OCI-LY3 (cell line): Measurements from ENCODE around the gene SP4.
A peak's percentile ranks its signal among the peaks of the same experiment; 100 is the strongest.

Experiments used
- H2AFZ ChIP-seq: fragments of 200-600, 300-600 bp; shearing (Covaris generic); 2 replicates; pipeline ENCODE4 v1.6.0; 2014; ENCODE audit warnings: antibody characterized with exemption, low read depth, low read length
- H3K27ac ChIP-seq: fragments of 200-600, 300-600 bp; sonication (generic); 2 replicates; pipeline ENCODE4 v1.5.1; 2014; ENCODE audit warnings: mild to moderate bottlenecking, low read length, moderate library complexity, mixed read lengths
- H3K27me3 ChIP-seq: fragments of 200-600, 300-600 bp; sonication (generic); 2 replicates; pipeline ENCODE4 v1.6.1; 2014; ENCODE audit warnings: low read depth, low read length, mixed read lengths
- H3K36me3 ChIP-seq: fragments of 200-600, 300-600 bp; sonication (generic); replicated peaks from 2 replicates; pipeline ENCODE3; 2014; ENCODE audit warnings: low read depth, low read length, mixed read lengths
- H3K4me1 ChIP-seq: fragments of 300-600, 200-600 bp; sonication (generic); 2 replicates; pipeline ENCODE4 v1.6.1; 2014; ENCODE audit warnings: low read length, mixed read lengths
- H3K4me2 ChIP-seq: fragments of 200-600, 300-600 bp; sonication (generic); 2 replicates; pipeline ENCODE4 v1.6.1; 2014; ENCODE audit warnings: low read length, mixed read lengths
- H3K4me3 ChIP-seq: fragments of 300-600, 200-600 bp; sonication (generic); 2 replicates; pipeline ENCODE4 v1.5.1; 2014; ENCODE audit warnings: antibody characterized with exemption, mild to moderate bottlenecking, low read length, moderate library complexity
- H3K79me2 ChIP-seq: fragments of 300-600, 200-600 bp; shearing (Covaris generic); 2 replicates; pipeline ENCODE4 v1.6.1; 2014; ENCODE audit warnings: mild to moderate bottlenecking, low read length, mixed read lengths
- H3K9ac ChIP-seq: fragments of 300-600, 200-600 bp; shearing (Covaris generic); 2 replicates; pipeline ENCODE4 v1.6.0; 2014; ENCODE audit warnings: mild to moderate bottlenecking, low read length, moderate library complexity
- H3K9me3 ChIP-seq: fragments of 200-600, 300-600 bp; shearing (Covaris generic); 2 replicates; pipeline ENCODE4 v1.6.1; 2014; ENCODE audit warnings: low read length, mixed read lengths; ENCODE audit not compliant: insufficient read depth
- H4K20me1 ChIP-seq: fragments of 200-600, 300-600 bp; sonication (generic); 2 replicates; pipeline ENCODE4 v1.6.1; 2016; ENCODE audit warnings: low read length, mixed read lengths; ENCODE audit not compliant: insufficient read depth
- EZH2phosphoT487 ChIP-seq: fragments of 200-600 bp; shearing (Covaris generic); IDR thresholded peaks from 2 replicates; pipeline ENCODE4 v1.6.1; 2018; ENCODE audit warnings: antibody characterized with exemption, mixed run types, low read depth
- TF ChIP-seq, protein P1 (sequence below): fragments of 200-600, 300-600 bp; sonication (generic); IDR thresholded peaks from 2 replicates; pipeline ENCODE4 v1.5.1; 2014; ENCODE audit warnings: antibody characterized with exemption, low read length, low read depth

The SP4 gene

DNA sequence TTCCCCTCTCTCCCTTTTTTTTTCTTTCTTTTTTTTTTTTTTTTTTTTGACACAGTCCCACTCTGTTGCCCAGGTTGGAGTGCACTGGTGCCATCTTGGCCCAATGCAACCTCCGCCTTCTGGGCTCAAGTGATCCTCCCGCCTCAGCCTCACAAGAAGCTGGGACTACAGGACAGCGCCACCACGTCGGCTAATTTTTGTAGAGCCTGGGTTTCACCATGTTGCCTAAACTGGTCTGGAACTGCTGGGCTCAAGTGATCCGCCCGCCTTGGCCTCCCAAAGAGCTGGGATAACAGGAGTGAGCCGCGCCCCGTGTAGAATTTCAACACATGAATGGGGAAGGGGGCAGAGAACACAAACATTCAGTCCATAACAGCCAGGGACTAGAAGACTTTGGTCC, 2.6 kb upstream of the SP4 start:
- H3K4me3 ChIP-seq = no peak overlapping the region
- H3K9ac ChIP-seq = no peak overlapping the region
- H3K27ac ChIP-seq = no peak overlapping the region
- H3K79me2 ChIP-seq = peaks cover 4% of the 10 kb centered on the region
- H3K27me3 ChIP-seq = no peaks in the 10 kb centered on the region
- peaks cover 12% of the 10 kb centered on the region for H3K36me3 ChIP-seq
- H3K9me3 ChIP-seq = no peaks in the 10 kb centered on the region
- no peaks in the 10 kb centered on the region for H4K20me1 ChIP-seq
- no peak overlapping the region for H3K4me2 ChIP-seq
- H2AFZ ChIP-seq = no peak overlapping the region
- TF ChIP-seq EZH2phosphoT487 = no peak
- TF ChIP-seq, protein P1, sequence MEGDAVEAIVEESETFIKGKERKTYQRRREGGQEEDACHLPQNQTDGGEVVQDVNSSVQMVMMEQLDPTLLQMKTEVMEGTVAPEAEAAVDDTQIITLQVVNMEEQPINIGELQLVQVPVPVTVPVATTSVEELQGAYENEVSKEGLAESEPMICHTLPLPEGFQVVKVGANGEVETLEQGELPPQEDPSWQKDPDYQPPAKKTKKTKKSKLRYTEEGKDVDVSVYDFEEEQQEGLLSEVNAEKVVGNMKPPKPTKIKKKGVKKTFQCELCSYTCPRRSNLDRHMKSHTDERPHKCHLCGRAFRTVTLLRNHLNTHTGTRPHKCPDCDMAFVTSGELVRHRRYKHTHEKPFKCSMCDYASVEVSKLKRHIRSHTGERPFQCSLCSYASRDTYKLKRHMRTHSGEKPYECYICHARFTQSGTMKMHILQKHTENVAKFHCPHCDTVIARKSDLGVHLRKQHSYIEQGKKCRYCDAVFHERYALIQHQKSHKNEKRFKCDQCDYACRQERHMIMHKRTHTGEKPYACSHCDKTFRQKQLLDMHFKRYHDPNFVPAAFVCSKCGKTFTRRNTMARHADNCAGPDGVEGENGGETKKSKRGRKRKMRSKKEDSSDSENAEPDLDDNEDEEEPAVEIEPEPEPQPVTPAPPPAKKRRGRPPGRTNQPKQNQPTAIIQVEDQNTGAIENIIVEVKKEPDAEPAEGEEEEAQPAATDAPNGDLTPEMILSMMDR = no peak
- H3K4me1 ChIP-seq = peaks cover 12% of the 10 kb centered on the region

DNA sequence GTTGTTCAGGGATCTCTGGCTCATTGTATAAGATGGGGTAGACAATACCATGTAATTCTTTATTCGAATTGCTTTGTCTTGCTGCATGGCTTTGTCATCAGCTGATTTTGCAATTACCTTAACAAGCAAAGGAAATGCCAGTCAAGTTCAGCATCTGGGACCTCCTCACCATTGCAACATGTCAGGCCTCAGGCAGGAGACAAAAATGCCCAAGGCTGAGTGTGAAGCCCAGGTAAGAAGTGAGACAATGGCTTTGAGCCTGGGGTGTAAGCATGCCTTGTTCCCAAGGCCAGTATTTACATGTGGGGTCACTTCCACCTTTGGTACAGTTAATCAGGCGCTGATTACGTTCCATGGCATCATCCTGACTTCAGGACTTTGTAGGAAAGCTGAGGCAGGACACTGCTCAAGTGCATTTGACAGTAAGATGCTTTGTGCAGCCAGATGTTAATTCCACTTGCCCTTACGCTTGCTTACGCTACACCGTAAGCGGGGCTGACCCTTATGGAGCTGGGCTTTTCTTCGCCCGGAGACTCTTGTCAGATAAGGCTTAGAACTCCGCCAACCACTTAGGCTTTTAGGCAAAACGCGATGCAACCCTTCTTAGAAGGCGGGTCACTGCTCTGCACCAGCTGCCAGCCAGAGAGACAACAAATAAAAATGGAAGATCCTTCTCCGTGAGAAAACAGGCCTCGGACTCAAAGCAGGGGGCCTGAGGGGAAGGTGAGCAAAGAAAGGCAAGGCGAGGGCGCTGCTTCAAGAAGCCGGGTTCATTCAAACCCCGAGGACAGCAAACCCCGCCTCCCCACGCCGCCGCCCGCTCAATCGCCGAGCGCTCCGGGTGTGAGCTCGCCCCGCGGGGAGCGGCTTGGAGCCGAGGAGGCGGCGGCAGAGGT, 1.3 kb upstream of the SP4 start:
- no peaks in the 10 kb centered on the region for H3K27me3 ChIP-seq
- H2AFZ ChIP-seq = peak overlapping the region; percentile 69
- peaks cover 17% of the 10 kb centered on the region for H3K36me3 ChIP-seq
- H3K27ac ChIP-seq = peak overlapping the region; percentile 30
- TF ChIP-seq EZH2phosphoT487 = no peak
- TF ChIP-seq, protein P1 = no peak
- H3K9me3 ChIP-seq = no peaks in the 10 kb centered on the region
- peak overlapping the region; percentile 96 for H3K4me2 ChIP-seq
- H3K4me3 ChIP-seq = peak overlapping the region; percentile 86
- H3K79me2 ChIP-seq = peaks cover 5% of the 10 kb centered on the region
- H4K20me1 ChIP-seq = no peaks in the 10 kb centered on the region
- peaks cover 13% of the 10 kb centered on the region for H3K4me1 ChIP-seq
- H3K9ac ChIP-seq = peak overlapping the region; percentile 63

DNA sequence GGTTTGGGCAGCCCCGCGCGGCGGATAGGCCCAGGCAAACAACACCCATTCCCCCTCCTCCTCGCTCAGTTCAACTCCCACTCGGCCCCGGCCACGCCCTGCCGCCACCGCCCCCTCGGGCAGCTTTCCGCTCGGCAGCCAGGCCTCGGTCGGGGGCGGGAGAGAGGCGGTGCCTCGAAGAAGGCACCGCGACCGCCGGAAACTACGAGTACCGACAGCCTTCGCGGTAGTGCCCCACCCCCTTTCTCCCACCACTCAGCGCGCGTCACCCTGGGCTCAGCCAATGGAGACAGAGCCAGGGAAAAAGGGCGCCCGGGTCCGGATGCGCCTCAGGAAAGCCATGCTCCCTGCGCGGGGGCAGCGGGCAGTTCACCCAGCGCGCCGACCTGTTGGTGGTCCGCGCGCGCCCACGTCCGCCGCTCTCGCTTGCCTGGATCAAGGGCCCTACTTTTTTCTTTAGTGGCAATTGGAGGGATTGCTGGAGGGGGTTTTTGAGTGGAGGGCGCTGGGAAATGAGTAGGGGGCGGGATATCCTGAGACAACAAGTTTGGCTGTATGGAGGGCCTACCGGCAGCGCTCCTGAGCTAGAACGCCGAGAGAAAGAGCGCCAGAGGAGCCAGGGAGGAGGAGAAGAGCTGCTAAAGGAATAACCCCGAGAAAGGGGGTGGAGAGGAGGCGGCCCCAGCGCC, 557 bp upstream of the SP4 start:
- Histone ChIP-seq H3K9ac (peak overlapping the region; percentile 98), H3K27ac (peak overlapping the region; percentile 90), H3K9me3 (no peaks in the 10 kb centered on the region), H3K27me3 (no peaks in the 10 kb centered on the region), H2AFZ (peak overlapping the region; percentile 88), H3K36me3 (peaks cover 17% of the 10 kb centered on the region), H4K20me1 (no peaks in the 10 kb centered on the region), H3K4me2 (peak overlapping the region; percentile 96), H3K4me1 (peaks cover 17% of the 10 kb centered on the region), H3K79me2 (peaks cover 11% of the 10 kb centered on the region), H3K4me3 (peak overlapping the region; percentile 99)
- no peak for TF ChIP-seq EZH2phosphoT487
- TF ChIP-seq, protein P1 = no peak

DNA sequence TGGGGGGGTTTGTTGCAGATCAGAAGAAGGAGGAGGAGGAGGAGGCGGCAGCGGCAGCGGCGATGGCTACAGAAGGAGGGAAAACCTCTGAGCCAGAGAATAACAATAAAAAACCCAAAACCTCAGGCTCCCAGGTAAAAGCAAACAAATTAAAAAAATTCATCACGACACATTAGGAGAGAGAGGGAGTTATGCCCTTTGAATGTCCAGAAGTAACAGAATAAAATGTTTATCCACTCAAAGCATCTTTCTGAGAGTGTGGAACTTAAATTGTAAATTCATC, 717 bp downstream of the SP4 start:
- no peak overlapping the region; the same call in 1 of the 2 replicates for H2AFZ ChIP-seq
- peak overlapping the region; percentile 83 for H3K4me2 ChIP-seq
- H3K36me3 ChIP-seq = peaks cover 17% of the 10 kb centered on the region
- H3K27me3 ChIP-seq = no peaks in the 10 kb centered on the region
- H3K9ac ChIP-seq = peak overlapping the region; percentile 79
- H3K9me3 ChIP-seq = no peaks in the 10 kb centered on the region
- peak overlapping the region; percentile 80 for H3K4me3 ChIP-seq
- peak overlapping the region; percentile 71 for H3K27ac ChIP-seq
- H4K20me1 ChIP-seq = no peaks in the 10 kb centered on the region
- H3K4me1 ChIP-seq = peaks cover 17% of the 10 kb centered on the region
- H3K79me2 ChIP-seq = peaks cover 13% of the 10 kb centered on the region
- TF ChIP-seq, protein P1 = no peak
- TF ChIP-seq EZH2phosphoT487 = no peak
